ENCODE measurements around the gene NHS. TPM values are rescaled to one million over a fixed set of nuclear protein-coding genes. Genes with fewer than 3 reads are reported as not detected.

Gene NHS
- polyA plus RNA-seq, 2 of the 4 experiments (the other 2 are of a cell fraction): 3.6 to 5.0 TPM

DNA sequence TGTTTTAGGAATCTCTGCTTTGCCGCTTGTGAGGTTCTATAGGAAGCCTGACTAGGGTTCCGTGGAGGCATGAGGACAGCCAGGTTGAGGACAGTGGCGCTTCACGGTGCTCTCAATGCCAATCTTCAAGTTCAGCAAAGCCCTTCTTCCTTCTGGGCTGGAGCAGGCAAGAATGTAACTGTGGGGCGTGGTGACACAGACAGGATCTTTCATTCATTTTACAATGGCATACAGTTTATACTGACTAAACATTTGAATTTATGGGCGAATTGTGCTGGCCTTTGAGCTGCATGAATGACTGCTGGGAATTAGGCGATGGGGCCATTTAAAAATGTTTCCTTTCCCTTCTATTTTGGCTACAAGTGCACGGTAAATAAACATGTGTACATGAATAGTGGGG, 2.9 kb upstream of the NHS start:
- ChIA-PET CTCF (interaction anchor here (1.7 kb wide), 1 partner anchor 130 kb away, joined by 5 read pairs; no protein-coding TSS in a partner anchor), POLR2A (no interaction called here)
- H3K4me2 ChIP-seq: no peak overlapping the region
- FAIRE-seq: no peak
- WGBS (ENCODE audit: missing lambda C conversion rate): 80% methylated on average over 8 of the region's 8 CpGs
- no peak overlapping the region for H3K27ac ChIP-seq
- no peak for ATAC-seq
- DNase-seq (ENCODE audit: low read depth in 1 of 2, low spot score in 1 of 2): no peak
- no peaks in the 10 kb centered on the region for H3K9me3 ChIP-seq
- no peak overlapping the region for H3K4me3 ChIP-seq
- no peaks in the 10 kb centered on the region for H3K4me1 ChIP-seq
- TF ChIP-seq, protein P1, sequence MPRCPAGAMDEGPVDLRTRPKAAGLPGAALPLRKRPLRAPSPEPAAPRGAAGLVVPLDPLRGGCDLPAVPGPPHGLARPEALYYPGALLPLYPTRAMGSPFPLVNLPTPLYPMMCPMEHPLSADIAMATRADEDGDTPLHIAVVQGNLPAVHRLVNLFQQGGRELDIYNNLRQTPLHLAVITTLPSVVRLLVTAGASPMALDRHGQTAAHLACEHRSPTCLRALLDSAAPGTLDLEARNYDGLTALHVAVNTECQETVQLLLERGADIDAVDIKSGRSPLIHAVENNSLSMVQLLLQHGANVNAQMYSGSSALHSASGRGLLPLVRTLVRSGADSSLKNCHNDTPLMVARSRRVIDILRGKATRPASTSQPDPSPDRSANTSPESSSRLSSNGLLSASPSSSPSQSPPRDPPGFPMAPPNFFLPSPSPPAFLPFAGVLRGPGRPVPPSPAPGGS (IDR thresholded peaks at IDR 0.05): no peak
- no peak for TF ChIP-seq RCOR1 (IDR thresholded peaks at IDR 0.05; ENCODE audit: low read depth, low read length)
- no peak for TF ChIP-seq FOXS1 (CRISPR knock-in tag; IDR thresholded peaks at IDR 0.05)
- no peak for TF ChIP-seq JUN (IDR thresholded peaks at IDR 0.05)
- TF ChIP-seq CHD4 (IDR thresholded peaks at IDR 0.05; ENCODE audit: borderline replicate concordance): no peak
- TF ChIP-seq, protein P2, sequence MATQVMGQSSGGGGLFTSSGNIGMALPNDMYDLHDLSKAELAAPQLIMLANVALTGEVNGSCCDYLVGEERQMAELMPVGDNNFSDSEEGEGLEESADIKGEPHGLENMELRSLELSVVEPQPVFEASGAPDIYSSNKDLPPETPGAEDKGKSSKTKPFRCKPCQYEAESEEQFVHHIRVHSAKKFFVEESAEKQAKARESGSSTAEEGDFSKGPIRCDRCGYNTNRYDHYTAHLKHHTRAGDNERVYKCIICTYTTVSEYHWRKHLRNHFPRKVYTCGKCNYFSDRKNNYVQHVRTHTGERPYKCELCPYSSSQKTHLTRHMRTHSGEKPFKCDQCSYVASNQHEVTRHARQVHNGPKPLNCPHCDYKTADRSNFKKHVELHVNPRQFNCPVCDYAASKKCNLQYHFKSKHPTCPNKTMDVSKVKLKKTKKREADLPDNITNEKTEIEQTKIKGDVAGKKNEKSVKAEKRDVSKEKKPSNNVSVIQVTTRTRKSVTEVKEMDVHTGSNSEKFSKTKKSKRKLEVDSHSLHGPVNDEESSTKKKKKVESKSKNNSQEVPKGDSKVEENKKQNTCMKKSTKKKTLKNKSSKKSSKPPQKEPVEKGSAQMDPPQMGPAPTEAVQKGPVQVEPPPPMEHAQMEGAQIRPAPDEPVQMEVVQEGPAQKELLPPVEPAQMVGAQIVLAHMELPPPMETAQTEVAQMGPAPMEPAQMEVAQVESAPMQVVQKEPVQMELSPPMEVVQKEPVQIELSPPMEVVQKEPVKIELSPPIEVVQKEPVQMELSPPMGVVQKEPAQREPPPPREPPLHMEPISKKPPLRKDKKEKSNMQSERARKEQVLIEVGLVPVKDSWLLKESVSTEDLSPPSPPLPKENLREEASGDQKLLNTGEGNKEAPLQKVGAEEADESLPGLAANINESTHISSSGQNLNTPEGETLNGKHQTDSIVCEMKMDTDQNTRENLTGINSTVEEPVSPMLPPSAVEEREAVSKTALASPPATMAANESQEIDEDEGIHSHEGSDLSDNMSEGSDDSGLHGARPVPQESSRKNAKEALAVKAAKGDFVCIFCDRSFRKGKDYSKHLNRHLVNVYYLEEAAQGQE (IDR thresholded peaks at IDR 0.05): no peak
- TF ChIP-seq NFE2L2 (conservative IDR thresholded peaks at IDR 0.05; ENCODE audit: low read length): no peak
- no peak for TF ChIP-seq TFCP2L1 (CRISPR knock-in tag; IDR thresholded peaks at IDR 0.05)
- TF ChIP-seq KDM5A (IDR thresholded peaks at IDR 0.05): no peak
- TF ChIP-seq, protein P3, sequence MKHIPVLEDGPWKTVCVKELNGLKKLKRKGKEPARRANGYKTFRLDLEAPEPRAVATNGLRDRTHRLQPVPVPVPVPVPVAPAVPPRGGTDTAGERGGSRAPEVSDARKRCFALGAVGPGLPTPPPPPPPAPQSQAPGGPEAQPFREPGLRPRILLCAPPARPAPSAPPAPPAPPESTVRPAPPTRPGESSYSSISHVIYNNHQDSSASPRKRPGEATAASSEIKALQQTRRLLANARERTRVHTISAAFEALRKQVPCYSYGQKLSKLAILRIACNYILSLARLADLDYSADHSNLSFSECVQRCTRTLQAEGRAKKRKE (CRISPR knock-in tag; IDR thresholded peaks at IDR 0.05; ENCODE audit: low read depth): no peak
- no peak for TF ChIP-seq HOXB5 (CRISPR knock-in tag; IDR thresholded peaks at IDR 0.05)
- TF ChIP-seq EHMT2 (IDR thresholded peaks at IDR 0.05; ENCODE audit: low read depth): no peak
- TF ChIP-seq RARB (CRISPR knock-in tag; IDR thresholded peaks at IDR 0.05): no peak

DNA sequence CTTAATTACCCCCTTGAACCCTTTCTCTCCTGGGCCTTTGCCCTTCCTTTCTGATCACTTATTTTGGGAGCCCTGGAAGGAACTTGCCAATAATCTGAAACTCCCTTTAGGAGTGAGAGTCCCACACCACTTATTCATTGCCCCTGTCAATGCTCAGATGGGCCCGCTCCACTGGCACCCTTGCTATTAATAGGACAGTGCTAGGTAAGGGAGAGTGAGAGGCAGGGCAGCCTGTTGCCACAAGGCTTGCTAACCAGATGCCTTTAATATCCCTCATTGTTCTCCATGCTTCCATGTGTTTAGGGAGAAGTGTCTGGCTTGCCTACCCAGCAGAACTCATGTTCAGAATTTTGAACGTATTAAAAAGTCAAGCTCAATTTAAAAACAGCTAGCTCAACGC, 1.7 kb upstream of the NHS start:
- FAIRE-seq: no peak
- TF ChIP-seq CBX2 (IDR thresholded peaks at IDR 0.05; ENCODE audit: borderline replicate concordance, low read depth) (no peak), EHMT2 (IDR thresholded peaks at IDR 0.05; ENCODE audit: low read depth) (no peak), RARB (CRISPR knock-in tag; IDR thresholded peaks at IDR 0.05) (no peak), BHLHE40 (IDR thresholded peaks at IDR 0.05; ENCODE audit: low read depth, low read length) (no peak), SREBF2 (IDR thresholded peaks at IDR 0.05) (no peak), MAFK (IDR thresholded peaks at IDR 0.05; ENCODE audit: partially characterized antibody) (no peak), POLR2A (IDR thresholded peaks at IDR 0.05; ENCODE audit: low read length) (no peak), CHD2 (IDR thresholded peaks at IDR 0.05; ENCODE audit: low read length, partially characterized antibody) (no peak), GATA3 (IDR thresholded peaks at IDR 0.05; ENCODE audit: borderline replicate concordance) (no peak), HES2 (IDR thresholded peaks at IDR 0.05) (no peak)
- Histone ChIP-seq H3K9me3 (no peaks in the 10 kb centered on the region), H3K4me3 (no peak overlapping the region), H3K4me2 (no peak overlapping the region), H3K4me1 (peaks cover 6% of the 10 kb centered on the region; the same call in 1 of the 3 replicates), H3K27ac (no peak overlapping the region)
- CTCF ChIA-PET: interaction anchor here (0.8 to 1.7 kb wide), 2 partner anchors 130 to 131 kb away, joined by 3 to 5 read pairs; no protein-coding TSS in a partner anchor
- 89% methylated on average over 3 of the region's 3 CpGs for WGBS (ENCODE audit: missing lambda C conversion rate)
- ATAC-seq: no peak
- DNase-seq (ENCODE audit: low read depth in 1 of 2, low spot score in 1 of 2): no peak
- POLR2A ChIA-PET: no interaction called here

Measured in A549 (cell line).